T1000 (cell line): ENCODE measurements around the gene PRAMEF25.
"Not testable (repeated sequence)": the region's sequence is repeated elsewhere in the genome, so short reads cannot be mapped to it uniquely, and the experiment has no call there.

Experiments
- DNase-seq: peaks from one replicate; lab custom pipeline; 2025; ENCODE audit warnings: mixed read lengths; lab: John Stamatoyannopoulos, UW

The PRAMEF25 gene

DNA sequence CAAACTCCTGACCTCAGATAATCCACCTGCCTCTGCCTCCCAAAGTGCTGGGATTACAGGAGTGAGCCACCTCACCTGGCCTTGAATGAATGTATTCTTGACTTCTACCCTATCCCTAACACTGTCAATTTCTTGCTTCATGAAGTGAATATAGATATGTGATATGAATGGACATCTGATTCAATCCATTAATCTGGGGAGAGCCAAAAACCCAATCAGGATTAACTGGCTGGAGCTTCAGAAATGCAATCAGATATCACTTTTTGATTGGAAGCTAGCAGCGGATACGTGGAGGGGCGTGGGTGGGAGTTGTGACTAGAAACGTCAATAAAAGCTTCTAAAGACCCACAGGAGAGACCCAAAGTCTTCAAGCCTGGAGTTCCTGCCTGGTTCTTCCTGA is at the start of gene PRAMEF25:
Gene PRAMEF25 (plus strand): TSS at position 301 of the 400 bp plus-strand sequence. CDS start 2,920 bp downstream, outside the sequence.
- not testable (repeated sequence) for DNase-seq

DNA sequence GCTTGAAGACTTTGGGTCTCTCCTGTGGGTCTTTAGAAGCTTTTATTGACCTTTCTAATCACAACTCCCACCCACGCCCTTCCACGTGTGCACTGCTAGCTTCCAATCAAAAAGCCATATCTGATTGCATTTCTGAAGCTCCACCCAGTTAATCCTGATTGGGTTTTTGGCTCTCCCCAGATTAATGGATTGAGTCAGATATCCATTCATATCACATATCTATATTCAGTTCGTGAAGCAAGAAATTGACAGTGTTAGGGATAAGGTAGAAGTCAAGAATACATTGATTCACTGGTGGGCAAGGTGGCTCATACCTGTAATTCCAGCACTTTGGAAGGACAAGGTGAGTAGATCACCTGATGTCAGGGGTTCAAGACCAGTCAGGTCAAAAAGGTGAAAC is 14.1 kb upstream of the PRAMEF25 start, which contains the start of gene PRAMEF27:
Gene PRAMEF27 (minus strand): TSS at position 101 of the 400 bp plus-strand sequence. CDS start 2,916 bp downstream, outside the sequence.
- DNase-seq: not testable (repeated sequence)

DNA sequence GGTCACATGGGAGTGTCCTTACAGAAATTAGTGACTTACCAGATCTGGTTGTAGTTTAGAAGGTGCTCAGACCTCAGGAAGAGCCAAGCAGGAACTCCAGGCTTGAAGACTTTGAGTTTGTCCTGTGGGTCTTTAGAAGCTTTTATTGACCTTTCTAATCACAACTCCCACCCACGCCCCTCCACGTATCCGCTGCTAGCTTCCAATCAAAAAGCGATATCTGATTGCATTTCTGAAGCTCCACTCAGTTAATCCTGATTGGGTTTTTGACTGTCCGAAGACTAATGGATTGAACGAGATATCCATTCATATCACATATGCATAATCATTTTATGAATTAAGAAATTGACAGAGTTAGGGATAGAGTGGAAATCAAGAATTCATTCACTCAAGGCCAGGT is 46.2 kb downstream of the PRAMEF25 start, which contains the start of gene HNRNPCL2:
Gene HNRNPCL2 (minus strand): TSS at position 101 of the 400 bp plus-strand sequence. CDS start 454 bp downstream, outside the sequence.
- DNase-seq: not testable (repeated sequence)
